ENCODE measurements around the gene EEF2.
A peak's percentile ranks its signal among the peaks of the same experiment; 100 is the strongest.
"Not testable (repeated sequence)": the region's sequence is repeated elsewhere in the genome, so short reads cannot be mapped to it uniquely, and the experiment has no call there.

Gene EEF2

DNA sequence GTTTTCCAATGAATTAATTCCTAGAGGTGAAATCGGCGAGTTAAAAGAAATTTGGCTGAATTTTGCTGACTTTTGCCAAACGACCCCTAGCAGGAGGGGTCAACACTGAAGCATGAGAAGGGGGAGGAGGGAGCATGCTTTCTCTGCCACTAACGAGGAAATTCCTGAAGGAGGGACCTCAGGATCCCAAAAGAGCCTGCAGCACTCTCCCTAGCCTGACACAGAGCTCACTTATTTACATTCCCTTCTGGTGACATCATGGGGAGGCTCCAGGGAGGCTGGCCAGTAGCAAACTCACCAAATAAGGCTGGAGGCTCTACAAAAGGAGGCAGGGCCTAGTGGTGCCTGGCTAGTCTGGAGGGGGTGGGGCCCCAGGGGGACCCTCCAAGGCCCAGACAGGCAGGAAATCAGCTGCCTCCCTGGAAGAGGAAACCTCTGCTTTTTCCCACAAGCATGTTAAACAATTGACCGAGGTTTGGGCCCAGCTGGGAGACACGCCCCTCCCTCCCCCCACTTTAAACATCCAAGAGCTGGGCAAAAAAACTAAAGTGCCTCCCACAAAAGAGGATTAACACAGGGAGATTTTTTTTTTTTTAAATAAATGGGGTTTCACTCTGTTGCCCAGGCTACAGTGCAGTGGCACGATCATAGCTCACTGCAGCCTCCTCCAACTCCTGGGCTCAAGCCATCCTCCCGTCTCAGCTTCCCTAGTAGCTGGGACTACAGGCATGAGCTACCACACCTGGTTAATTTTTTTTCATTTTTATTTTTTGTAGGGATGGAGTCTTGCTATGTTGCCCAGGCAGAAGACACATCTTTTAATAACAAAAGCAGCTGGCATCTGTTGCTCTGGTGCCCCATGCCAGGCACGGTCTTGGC lies 16.5 kb downstream of the EEF2 start:
- DNase-seq, result peak; percentile 77

DNA sequence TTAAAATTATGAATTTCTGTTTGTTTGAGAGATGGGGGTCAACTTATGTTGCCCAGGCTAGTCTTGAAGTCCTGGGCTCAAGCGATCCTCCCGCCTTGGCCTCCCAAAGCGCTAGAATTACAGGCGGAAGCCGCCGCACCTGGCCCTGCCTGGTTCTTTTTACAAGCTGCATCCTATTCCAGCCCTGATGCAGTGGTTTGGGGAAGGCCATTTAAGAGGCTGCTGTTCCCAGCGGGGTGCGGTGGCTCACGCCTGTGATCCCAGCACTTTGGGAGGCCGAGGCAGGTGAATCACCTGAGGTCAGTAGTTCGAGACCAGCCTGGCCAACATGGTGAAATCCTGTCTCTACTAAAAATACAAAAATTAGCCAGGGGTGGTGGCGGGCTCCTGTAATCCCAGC lies 17.3 kb downstream of the EEF2 start:
- DNase-seq, result not testable (repeated sequence)

DNA sequence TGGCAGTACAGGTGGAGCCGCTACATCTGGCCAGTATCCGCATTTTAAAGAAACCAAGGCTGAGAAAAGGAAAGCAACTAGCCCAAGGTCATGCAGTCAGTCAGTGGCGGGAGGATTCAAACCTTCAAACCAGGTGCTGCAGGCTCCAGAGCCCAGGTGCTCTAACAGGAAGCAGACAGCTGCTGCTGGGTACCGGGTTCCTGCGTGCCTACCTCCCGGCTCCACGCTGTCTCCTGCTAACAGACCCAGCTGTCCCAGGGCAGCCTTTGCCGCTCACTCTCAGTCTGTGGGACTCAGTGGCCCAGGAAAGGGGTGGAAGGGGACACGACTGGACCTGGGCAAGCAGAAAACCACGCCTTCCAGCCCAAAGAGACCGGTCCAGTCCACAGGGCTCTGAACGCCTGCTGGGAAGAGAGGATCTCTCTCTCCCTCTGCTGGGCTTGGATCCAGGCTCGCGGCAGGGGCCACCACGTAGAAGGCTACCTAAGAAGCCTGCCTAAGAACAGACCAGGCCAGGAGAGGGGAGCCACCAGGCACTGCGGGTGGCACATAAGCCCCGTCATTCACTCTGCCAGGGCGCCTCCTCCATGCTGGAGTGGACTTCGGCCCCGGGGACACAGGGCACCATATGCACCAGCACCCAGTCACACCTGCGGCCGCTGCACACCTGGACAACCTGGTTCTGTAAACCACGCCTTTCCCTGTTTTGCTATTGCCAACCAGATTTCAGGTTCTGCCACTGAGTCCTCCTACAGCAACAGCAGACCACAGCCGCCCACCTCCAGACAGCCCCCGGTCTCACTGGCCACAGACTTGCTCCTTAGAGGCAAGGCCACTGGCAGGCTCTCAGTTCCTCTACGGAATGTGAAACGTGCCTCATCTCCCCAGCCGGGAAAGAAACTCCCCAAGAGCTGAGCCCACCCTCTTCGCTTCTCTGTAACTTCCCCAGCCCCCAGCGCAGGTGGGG lies 18.9 kb downstream of the EEF2 start:
- DNase-seq, result no peak

DNA sequence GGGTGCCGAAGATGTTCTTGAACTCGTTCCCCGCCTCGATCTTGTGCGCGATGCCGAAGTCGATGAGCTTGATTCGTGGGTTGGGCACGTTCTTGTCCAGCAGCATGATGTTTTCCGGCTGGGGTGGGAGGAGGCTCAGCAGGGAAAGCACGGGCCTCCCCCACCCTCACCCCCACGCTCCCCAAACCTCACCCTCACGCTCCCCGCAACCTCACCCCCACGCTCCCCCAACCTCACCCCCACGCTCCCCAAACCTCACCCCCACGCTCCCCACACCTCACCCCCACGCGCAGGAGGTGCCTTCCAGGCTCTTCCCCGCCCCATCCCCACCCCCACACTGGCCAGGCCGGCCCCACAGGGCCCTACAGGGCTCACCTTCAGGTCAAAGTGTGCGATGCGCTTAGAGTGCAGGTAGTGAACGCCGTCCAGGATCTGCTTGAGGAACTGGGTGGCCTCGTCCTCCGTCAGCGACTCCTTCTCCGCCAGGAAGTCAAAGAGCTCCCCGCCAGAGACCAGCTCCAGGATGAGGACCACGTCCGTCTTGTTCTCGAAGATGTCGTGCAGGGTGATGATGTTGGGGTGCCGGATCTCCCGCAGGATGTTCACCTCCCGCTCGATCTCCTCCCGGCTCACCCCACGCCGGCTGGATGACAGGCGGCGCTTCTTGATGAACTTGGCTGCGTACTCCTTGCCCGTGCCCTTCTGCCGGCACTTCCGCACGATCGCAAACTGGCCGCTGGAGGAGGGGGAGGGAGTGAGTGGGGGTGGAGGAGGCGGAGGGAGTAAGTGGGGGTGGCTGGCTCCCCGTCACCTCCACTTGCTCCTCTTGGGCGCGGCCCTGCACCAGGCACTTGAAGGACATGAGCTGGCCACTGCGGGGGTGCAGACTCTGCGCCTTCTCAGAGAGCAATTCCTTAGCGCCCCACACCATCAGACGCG lies 20.7 kb downstream of the EEF2 start:
- no peak for DNase-seq

DNA sequence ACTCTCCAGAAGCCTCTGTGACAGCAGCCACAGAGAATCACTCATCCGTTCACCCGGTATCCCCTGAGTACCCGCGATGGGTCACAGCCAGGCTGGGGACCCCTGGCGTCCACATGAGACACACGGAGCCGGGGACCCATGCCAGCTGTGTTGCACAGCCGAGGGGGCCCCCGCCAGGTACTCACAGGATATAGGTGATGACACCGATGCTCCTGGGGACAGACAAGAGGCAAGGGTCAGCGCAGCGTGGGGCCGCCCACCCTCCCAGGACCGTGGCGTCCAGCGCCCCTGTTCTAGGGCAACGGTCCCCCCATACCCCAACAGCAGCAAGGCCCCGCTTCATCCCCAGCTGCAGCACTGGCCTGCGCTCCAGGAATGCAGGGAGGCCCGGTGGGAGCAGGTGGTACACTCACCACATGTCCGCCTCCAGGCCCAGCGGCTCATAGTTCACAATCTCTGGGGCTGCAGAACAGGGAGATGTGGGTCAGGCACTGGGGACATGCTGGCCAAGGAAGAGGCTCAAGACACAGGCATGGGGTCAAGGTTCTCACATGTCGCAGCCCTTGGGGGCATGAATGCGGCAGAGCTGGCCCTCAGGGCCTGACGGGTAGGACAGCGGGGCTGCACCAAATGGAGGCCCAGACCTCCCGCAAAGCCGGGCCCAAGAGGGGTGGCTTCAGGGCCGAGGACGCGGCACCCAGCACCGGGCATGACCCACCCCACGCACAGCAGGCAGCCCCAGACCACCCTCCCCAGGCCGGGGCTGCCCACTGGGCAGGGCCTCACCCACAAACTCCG lies 21.6 kb downstream of the EEF2 start:
- DNase-seq, result no peak

DNA sequence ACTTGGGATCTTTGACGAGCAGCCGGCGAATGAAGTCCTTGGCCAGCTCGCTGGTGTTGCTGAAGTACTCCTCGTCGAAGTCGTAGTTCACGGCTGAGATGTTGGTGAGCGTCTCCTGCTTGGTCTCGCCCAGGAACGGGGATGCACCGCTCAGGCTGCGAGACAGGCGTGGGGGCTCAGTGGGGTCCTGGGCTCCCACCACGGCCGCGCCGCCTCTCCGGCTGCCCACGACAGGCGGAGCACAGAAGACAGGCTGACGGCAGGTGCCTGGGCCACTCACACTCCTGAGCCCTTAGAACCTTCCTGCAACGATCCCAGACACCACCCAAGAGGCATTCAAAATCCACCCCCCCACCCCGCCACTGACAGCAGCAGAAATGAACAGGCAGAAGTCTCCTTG lies 24.3 kb downstream of the EEF2 start:
- DNase-seq, result no peak

DNA sequence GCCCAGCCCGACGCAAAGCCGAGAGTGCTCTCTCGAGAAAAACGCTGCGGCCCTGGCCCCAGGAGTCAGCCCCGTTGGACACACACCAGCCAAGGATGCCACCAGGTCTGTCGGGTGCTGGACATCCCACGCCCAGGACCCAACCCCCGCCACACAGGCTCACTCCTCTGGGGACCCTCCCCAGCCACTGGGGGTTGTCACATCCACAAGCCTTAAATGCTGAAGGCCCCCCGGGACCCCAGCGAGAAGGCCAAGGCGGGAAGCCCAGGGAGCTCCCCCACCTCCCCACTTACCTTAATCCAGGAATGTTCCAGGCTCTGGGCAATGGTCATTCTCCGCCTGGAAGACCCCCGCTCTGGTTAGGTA lies 25.5 kb downstream of the EEF2 start:
- DNase-seq, result no peak

DNA sequence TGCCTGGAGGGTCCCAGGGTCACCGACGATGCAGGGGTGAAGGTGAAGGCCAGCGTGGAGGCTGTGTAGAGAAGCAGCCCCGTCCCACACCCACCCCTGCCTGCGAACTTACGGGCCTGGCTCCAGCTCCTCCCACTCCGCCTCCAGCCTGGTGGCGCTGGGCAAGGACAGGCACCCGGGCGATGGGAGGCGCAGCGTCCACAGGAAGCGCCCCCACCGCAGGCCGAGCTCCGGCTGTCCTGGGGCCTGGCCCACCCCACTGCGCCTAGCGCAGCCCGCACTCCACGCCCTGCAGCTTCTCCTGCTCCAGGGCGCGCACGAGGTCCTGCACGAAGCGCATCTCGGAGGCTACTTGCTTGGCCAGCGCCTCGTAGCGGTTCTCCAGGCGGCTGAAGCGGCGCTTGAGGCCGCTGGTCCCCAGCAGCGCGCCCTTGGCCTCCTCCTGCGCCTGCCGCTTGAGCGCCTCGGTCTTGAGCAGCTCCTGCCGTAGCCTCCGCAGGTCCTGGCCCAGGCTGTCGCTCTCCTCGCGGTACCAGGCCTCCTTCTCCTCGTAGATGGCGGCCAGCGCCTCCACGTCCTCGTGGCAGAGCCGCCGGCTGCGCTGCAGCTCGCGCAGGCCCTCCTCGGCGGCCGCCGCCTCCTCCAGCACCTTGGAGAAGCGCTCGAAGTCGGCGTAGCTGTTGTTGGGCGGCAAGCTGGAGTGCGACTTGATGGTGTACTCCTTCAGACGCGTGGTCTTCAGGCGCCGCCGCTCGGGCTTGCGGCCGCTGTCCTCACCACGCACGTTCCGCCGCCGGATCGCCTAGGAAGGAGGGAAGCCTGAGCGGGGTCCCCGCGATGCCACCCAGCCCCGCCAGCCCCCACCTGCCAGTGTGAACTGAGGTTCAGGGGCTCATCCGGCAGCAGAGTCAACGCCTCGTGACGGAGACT lies 26.2 kb downstream of the EEF2 start:
- DNase-seq, result no peak

DNA sequence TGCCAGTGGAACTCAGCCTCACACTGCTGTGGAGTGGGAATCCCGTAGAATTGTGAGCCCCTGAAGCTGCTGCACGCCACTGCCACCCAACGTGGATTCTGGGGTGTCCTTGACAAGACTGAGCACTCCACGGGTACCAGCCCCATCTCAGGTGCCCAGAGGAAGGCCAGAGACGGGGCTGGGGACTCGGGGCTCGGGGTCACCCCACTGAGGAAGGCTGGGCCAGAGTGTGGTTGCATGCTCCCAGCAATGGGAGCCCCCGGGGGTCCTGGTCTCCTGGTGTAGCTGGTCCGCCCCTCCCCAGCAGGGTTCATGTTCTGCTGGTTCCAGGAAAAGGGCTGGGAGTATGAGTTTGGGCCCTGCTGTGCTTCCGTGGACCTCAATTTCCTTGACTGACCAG lies 29.6 kb downstream of the EEF2 start:
- DNase-seq, result no peak

DNA sequence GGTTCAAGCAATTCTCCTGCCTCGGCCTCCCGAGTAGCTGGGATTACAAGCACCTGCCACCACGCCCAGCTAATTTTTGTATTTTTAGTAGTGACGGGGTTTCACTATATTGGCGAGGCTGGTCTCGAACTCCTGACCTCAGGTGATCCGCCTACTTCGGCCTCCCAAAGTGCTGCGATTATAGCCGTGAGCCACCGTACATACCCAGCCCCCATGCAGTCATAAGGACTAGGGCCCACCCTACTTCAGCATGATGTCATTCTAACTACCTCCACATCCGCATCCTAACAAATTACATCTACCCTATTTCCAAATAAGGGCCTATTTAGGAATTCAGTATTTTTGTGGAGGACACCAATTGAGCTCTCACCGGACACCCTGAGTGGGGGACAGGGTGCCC lies 30.0 kb downstream of the EEF2 start:
- not testable (repeated sequence) for DNase-seq

DNA sequence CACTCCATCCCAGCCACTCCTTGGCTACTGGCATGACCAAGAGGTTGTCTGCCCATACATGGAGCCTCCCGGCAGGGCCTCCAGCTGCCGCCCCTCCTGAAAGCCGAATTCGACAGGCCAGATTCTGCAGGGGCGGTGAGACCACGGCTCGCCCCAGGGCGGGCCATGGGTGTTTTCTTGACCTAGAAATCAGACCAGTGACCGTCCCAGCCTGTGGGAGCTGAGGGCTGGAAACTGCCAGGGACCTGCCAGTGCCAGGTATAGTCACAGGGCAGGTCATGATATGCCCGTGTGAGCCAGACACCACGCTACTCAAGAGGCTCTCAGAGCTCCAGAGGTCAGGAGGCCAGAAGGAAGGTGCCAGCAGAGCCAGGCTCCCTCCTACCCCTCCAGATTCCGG lies 31.2 kb downstream of the EEF2 start:
- DNase-seq, result no peak

DNA sequence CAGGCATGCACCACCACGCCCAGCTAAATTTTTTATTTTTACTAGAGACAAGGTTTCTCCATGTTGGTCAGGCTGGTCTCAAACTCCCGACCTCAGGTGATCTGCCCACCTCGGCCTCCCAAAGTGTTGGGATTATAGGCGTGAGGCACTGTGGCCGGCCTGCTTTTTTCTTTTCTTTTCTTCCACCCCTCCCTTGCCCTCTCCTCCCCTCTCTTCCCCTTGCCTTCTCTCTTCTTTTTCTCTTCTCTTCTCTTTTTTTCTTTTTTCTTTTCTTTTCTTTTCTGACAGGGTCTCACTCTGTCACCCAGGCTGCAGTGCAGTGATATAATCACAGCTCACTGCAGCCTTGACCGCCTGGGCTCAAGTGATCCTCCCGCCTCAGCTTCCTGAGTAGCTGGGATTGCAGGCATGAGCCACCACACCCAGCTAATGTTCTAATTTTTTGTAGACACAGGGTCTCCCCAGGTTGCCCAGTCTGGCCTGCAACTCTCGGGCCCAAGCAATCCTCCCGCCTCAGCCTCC lies 32.4 kb downstream of the EEF2 start:
- not testable (repeated sequence) for DNase-seq

DNA sequence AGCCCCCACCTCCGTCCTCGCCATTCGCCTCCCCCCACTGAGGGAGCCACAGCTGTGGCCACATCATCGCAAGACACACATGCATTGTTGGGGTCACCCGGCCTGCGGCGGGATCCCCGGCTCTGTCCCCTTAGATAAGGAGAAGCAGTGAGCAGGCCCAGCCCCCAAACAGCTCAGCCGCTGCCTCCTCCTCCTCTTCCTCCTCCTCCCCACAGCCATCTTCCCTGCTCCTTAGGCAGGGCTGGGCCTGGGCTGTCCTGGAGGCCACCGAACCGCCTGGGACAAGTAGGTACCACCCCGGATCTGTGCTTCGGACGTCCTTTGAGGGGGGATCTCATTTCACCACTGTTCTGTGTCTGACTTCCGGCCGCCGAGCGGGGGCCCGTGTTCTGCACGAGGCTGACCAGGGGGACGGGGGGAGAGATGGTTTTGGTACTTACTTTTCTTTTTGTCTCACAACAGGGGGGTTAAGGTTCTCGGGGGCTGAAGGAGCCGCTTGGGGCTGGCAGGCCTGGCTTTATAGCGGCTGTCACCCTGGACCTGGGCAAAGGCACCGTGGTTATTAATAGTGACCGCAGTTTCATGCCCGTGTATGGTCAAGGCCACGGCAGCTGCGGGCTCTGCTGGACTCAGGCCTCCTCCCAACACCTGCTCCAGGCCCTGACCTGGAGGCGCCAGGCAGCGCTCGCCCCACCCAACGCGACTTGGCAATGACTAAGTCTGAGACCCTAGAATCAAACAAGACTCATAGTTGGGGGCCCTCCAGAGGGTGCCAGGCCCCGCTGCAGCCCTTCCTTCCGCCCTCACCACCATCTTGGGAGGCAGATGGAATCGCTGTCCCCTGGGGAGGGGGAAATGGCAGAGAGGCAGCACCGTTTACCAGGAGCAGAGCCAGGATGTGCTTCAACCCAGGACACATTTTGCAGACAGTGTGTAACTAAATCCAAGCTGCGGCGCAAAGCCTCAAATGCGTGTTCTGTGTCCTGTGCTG lies 34.1 kb downstream of the EEF2 start:
- no peak for DNase-seq

DNA sequence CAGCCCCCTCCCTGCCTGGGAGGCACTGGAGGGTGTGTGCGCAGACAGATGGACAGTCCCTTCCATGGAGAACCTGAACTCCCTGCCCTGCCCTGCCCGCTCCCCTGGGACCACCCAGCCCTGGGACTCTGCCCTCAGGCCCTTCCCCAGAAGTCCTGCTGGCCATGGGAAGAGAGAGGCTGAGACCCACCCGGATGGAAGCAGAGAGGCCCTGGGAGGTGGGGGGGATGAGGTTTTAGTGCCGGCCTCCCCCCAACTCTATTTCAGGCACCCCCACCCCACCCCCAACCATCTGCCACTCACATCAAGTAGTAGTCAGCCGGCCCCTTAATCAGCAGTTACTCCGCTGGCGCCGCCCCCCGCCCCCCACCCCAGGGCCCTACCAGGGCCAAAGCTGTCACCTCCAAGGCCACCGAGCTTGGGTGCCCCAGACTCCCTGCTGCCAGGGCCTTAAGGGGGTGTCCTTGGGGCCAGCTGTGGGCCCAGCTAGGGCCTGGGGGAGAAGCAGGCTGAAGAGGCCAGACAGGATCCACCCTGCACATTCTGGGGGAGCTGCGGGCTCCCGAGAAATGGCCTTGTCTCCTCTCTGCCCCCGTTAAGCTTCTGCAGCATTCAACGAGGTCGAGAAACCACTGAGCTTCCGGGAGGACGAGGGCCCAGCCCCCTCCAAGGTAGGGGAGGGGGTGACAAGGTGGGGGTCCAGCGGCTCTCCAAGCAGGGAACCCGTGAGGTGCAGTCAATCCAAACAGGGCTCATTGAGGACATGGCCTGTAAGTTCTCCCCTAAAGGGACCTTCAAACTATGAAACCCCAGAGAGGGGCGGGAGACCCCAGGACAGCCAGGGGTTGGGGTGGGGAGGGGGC lies 35.0 kb downstream of the EEF2 start:
- DNase-seq, result no peak

DNA sequence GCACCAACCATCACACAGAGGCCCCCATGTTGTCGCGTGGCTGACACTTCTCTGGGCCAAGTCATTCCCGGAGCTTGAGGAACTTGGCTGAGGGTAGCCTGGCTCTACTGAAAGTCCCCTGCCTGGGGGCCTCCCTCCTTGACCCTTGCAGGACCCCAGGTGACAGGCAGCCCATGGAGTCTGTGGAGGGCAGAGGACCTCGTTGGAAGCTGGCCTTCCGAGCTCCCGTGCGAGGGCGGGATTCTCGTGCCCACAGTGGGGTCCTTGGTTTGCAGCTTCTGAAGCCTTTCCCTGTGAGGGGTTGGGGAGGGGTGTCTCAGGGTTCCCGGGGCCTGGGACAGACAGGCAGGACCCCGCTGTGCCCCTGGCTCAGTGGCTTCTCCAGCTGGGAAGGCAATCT lies 36.0 kb downstream of the EEF2 start:
- no peak for DNase-seq

DNA sequence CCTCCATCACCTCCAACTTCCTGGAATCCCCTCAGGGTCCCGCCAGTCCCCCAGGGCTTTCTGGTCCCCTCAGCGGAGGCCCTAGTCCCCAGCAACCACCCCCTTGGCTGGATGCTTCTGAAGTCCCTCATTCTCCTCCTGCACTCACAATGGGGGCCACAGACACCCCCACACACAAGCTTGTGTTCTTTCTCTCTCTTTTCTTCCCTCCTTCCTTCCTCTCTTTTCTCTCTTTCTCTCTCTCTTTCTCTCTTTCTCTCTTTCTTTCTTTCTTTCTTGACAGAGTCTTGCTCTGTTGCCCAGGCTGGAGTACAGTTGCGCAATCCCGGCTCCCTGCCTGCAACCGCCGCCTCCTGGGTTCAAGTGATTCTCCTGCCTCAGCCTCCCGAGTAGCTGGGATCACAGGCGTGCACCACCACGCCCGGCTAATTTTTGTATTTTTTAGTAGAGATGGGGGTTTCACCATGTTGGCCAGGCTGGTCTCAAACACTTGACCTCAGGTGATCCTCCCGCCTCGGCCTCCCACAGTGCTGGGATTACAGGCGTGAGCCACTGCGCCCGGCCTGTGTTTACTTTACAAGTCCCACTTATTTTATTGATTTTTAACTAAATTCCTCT lies 37.8 kb downstream of the EEF2 start:
- DNase-seq, result not testable (repeated sequence)

DNA sequence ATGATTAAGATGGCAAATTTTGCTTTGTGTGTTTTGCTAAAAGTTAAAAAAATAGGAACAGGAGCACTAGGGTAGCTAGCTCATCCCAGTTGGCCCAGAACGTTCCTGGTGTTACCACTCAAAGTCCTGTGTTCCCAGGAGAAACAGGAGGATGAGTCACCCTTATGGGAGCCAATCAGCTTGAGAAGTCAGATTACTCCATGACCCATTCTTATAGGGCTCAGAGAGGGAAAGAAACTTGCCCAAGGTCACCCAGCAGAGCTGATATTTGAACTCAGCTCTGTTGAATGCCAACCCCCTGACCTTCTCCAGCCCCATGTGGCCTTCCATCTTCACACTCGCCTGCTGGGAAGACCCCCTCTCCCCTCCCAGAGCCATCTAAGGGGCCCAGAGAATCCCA lies 39.4 kb downstream of the EEF2 start:
- DNase-seq, result no peak

Data from NCI-H510A treated with DMSO at 0.1 percent for 48 hours (cell line).